Thyroid gland (tissue), 4 donors: ENCODE measurements around the gene APC.

Source experiments
- POLR2A ChIP-seq, 2 donors: fragments of 450-650 bp; IDR thresholded peaks; one replicate each; pipeline ENCODE4 v1.6.1; 2017; ENCODE audit warnings: antibody characterized with exemption in 2 of 2, mild to moderate bottlenecking in 2 of 2, moderate library complexity in 1 of 2
- TF ChIP-seq, protein P1 (sequence below), 6 experiments: fragments of 200-600 bp in 3 of 6; fragments of 450-650 bp in 3 of 6; sonication (generic) in 3 of 6; IDR thresholded peaks; one replicate each; pipeline ENCODE4 v1.5.1; 2016 to 2019; ENCODE audit warnings: antibody characterized with exemption in 6 of 6, mild to moderate bottlenecking in 2 of 6, inconsistent platforms in 1 of 6, moderate library complexity in 1 of 6

DNA sequence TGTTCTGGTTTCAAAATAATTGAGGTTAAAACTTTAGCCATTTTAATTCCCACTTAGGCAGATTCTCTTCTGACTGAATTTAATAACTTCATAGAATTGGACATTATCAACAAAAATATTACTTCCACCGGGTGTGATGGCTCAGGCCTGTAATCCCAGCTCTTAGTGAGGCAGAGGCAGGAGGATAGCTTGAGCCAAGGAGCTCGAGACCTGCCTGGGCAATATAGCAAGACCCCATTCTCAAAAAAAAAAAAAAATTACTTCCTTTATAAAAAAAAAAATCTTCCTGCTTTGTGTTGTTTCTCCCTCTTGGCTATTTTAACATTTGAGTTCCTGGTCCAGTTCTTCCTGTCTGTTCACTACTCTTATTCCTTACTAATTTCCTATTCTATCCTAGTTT is 18.0 kb downstream of the APC start:
- TF ChIP-seq, protein P1, sequence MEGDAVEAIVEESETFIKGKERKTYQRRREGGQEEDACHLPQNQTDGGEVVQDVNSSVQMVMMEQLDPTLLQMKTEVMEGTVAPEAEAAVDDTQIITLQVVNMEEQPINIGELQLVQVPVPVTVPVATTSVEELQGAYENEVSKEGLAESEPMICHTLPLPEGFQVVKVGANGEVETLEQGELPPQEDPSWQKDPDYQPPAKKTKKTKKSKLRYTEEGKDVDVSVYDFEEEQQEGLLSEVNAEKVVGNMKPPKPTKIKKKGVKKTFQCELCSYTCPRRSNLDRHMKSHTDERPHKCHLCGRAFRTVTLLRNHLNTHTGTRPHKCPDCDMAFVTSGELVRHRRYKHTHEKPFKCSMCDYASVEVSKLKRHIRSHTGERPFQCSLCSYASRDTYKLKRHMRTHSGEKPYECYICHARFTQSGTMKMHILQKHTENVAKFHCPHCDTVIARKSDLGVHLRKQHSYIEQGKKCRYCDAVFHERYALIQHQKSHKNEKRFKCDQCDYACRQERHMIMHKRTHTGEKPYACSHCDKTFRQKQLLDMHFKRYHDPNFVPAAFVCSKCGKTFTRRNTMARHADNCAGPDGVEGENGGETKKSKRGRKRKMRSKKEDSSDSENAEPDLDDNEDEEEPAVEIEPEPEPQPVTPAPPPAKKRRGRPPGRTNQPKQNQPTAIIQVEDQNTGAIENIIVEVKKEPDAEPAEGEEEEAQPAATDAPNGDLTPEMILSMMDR (IDR thresholded peaks at IDR 0.05) = no peak
- TF ChIP-seq POLR2A (IDR thresholded peaks at IDR 0.05) = no peak
